ENCODE results near the gene VASP.

GRCh38 chr19:45464274-45464673 is 43.0 kb upstream of the VASP start:
- no peak for TF ChIP-seq CTCF (conservative IDR thresholded peaks at IDR 0.05; ENCODE audit: low read depth in 2 of 2)
- TF ChIP-seq EZH2 (IDR thresholded peaks at IDR 0.05; ENCODE audit: low read depth, unreplicated experiment) = no peak
- TF ChIP-seq REST (IDR thresholded peaks at IDR 0.05; ENCODE audit: unreplicated experiment) = no peak
- no peak for TF ChIP-seq EZH2phosphoT487 (IDR thresholded peaks at IDR 0.05; ENCODE audit: unreplicated experiment)

Data from GM23338 (cell line).